Lower lobe of right lung (tissue), 2 donors: ENCODE measurements around the gene GSTM4. TPM values are rescaled to one million over a fixed set of nuclear protein-coding genes. Genes with fewer than 3 reads are reported as not detected.
A peak's percentile ranks its signal among the peaks of the same experiment; 100 is the strongest.

Source experiments
- ATAC-seq, 2 donors: fragments of 200-7000 bp; cut with Tn5 transposase; one replicate each; pipeline ENCODE4 v1.9.1; 2020 to 2022; ENCODE audit warnings: mild to moderate bottlenecking in 2 of 2, moderate library complexity in 2 of 2
- DNase-seq: peaks from one replicate; pipeline ENCODE4 v3.0.0-alpha.2; 2020
- H3K27ac ChIP-seq: fragments of 200-600 bp; one replicate; pipeline ENCODE4 v1.8.0; 2022
- H3K27me3 ChIP-seq: fragments of 200-600 bp; one replicate; pipeline ENCODE4 v1.8.0; 2022; ENCODE audit warnings: low read depth
- H3K36me3 ChIP-seq: fragments of 200-600 bp; one replicate; pipeline ENCODE4 v1.8.0; 2022; ENCODE audit warnings: mild to moderate bottlenecking
- H3K4me1 ChIP-seq: fragments of 200-600 bp; one replicate; pipeline ENCODE4 v1.8.0; 2022
- H3K4me3 ChIP-seq: fragments of 200-600 bp; one replicate; pipeline ENCODE4 v1.8.0; 2022; ENCODE audit warnings: mild to moderate bottlenecking
- H3K9me3 ChIP-seq: fragments of 200-600 bp; one replicate; pipeline ENCODE4 v1.8.0; 2022
- CTCF ChIP-seq: fragments of 200-600 bp; IDR thresholded peaks from one replicate; pipeline ENCODE4 v1.8.0; 2022; ENCODE audit warnings: antibody characterized with exemption, mild to moderate bottlenecking
- intact Hi-C: fragments of 100-400 bp; cut with DNase I; formaldehyde crosslinking; loops from one replicate; pipeline ENCODE4 v1.11.0; 2022
- total RNA-seq: library from RNA; stranded (reverse); fragmentation: NEBNext Ultra II Directional; extraction: Animal tissue kit (Norgen Biotek cat#: 25700); gene quantifications from one replicate; pipeline ENCODE4 v1.2.1, GENCODE V29; 2021
- donor health status: DM: no; HTN: yes; CAD: no; lungs with severe emphysema.

GSTM4 gene
- total RNA-seq, 1 donor from 2014 or later: 15.7 TPM

- H3K4me1 ChIP-seq: peaks cover 13% of the 10 kb centered on the region
- H3K27ac ChIP-seq: no peak overlapping the region
- H3K27me3 ChIP-seq: no peaks in the 10 kb centered on the region
- intact Hi-C loops: loop anchor here (10.0 kb wide), 1 partner anchor 94 kb away; the partner anchor contains the start of gene GNAI3
- no peak overlapping the region for H3K4me3 ChIP-seq
- TF ChIP-seq CTCF: no peak
- no peak for ATAC-seq
- no peaks in the 10 kb centered on the region for H3K36me3 ChIP-seq
- H3K9me3 ChIP-seq: no peaks in the 10 kb centered on the region
- DNase-seq: no peak
Measured at GRCh38 chr1:109639063-109639840, 16.6 kb upstream of the GSTM4 start.

DNA sequence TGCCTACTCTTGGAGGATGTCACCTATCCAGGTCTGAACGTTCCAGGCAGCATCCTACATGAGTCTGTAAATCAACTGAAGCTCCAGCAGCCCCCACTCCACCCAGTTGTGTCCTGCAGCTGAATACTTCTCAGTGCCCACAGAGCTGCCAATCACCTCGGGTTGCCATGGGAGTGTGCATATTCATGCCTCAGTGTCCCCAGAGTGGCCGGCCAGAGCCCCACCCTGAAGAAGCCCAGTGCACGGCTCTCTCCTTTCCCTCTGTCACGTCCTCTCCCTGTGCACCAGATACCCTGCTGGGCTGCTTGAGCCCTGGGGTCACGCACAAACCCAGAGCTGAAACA lies 16.1 kb upstream of the GSTM4 start:
- no peak for DNase-seq
- no peak for ATAC-seq
- H3K4me3 ChIP-seq: no peak overlapping the region
- H3K27me3 ChIP-seq: no peaks in the 10 kb centered on the region
- H3K9me3 ChIP-seq: no peaks in the 10 kb centered on the region
- peaks cover 13% of the 10 kb centered on the region for H3K4me1 ChIP-seq
- no peak for TF ChIP-seq CTCF
- intact Hi-C loops: loop anchor here (10.0 kb wide), 1 partner anchor 95 kb away; the partner anchor contains the start of gene GNAI3
- no peaks in the 10 kb centered on the region for H3K36me3 ChIP-seq
- no peak overlapping the region for H3K27ac ChIP-seq

GRCh38 chr1:109640285-109640865 lies 15.5 kb upstream of the GSTM4 start:
- H3K4me1 ChIP-seq: peaks cover 13% of the 10 kb centered on the region
- DNase-seq: peak; percentile 89
- no peak overlapping the region for H3K27ac ChIP-seq
- peak; percentile 98 for TF ChIP-seq CTCF
- no peaks in the 10 kb centered on the region for H3K27me3 ChIP-seq
- H3K9me3 ChIP-seq: no peaks in the 10 kb centered on the region
- no peaks in the 10 kb centered on the region for H3K36me3 ChIP-seq
- intact Hi-C loops: no loop called here
- ATAC-seq: peak; percentile 84 to 86
- H3K4me3 ChIP-seq: no peak overlapping the region

- no peak for DNase-seq
- H3K36me3 ChIP-seq: no peaks in the 10 kb centered on the region
- no peak for TF ChIP-seq CTCF
- no peak overlapping the region for H3K4me3 ChIP-seq
- intact Hi-C loops: no loop called here
- no peaks in the 10 kb centered on the region for H3K27me3 ChIP-seq
- H3K4me1 ChIP-seq: peaks cover 13% of the 10 kb centered on the region
- no peak for ATAC-seq
- no peaks in the 10 kb centered on the region for H3K9me3 ChIP-seq
- no peak overlapping the region for H3K27ac ChIP-seq
Measured at GRCh38 chr1:109641078-109641740, 14.7 kb upstream of the GSTM4 start.

- no peak for TF ChIP-seq CTCF
- no peak for ATAC-seq
- intact Hi-C loops: no loop called here
Measured at GRCh38 chr1:109641861-109642260, 14.0 kb upstream of the GSTM4 start.

More at GRCh38 chr1:109641861-109642260, 14.0 kb upstream of the GSTM4 start:
- Histone ChIP-seq H3K9me3 (no peaks in the 10 kb centered on the region), H3K4me3 (no peak overlapping the region), H3K27me3 (no peaks in the 10 kb centered on the region), H3K36me3 (no peaks in the 10 kb centered on the region), H3K4me1 (peaks cover 13% of the 10 kb centered on the region), H3K27ac (no peak overlapping the region)
- DNase-seq: no peak
